ENCODE measurements around the gene DMRTC2.

DNA sequence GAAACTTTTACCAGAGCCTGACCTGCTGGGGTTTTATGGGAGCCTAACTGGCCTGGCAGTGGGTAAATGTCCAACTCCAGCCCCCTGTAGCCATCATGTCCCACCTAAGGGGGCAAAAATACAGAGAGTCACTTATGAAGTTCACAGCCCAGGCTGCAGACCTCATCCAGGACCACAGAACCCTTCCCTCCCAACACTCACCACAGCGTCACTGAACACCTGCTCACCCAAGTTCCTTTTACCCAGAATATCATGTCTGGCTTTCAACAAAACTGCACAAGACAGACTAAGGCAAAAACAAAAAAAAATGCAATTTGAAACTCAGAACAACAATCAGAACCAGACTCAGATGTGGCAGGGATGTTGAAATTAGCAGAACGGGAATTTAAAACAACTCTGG, 42.1 kb upstream of the DMRTC2 start:
- TF ChIP-seq, protein P1, sequence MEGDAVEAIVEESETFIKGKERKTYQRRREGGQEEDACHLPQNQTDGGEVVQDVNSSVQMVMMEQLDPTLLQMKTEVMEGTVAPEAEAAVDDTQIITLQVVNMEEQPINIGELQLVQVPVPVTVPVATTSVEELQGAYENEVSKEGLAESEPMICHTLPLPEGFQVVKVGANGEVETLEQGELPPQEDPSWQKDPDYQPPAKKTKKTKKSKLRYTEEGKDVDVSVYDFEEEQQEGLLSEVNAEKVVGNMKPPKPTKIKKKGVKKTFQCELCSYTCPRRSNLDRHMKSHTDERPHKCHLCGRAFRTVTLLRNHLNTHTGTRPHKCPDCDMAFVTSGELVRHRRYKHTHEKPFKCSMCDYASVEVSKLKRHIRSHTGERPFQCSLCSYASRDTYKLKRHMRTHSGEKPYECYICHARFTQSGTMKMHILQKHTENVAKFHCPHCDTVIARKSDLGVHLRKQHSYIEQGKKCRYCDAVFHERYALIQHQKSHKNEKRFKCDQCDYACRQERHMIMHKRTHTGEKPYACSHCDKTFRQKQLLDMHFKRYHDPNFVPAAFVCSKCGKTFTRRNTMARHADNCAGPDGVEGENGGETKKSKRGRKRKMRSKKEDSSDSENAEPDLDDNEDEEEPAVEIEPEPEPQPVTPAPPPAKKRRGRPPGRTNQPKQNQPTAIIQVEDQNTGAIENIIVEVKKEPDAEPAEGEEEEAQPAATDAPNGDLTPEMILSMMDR (IDR thresholded peaks at IDR 0.05 in 4 of 5, conservative IDR thresholded peaks at IDR 0.05 in 1 of 5), result no peak
- no peak for TF ChIP-seq POLR2A (IDR thresholded peaks at IDR 0.05)
